Endothelial cell of umbilical vein (primary cell): ENCODE data around the gene LRFN2. TPM values are rescaled to one million over a fixed set of nuclear protein-coding genes. Genes with fewer than 3 reads are reported as not detected.

Experiments used
- BruUV-seq: library from RNA; stranded (reverse); fragments of 400-500 nt; replicated peaks from 2 replicates; lab custom pipeline; 2021; lab: Mats Ljungman, UMichigan
- CTCF ChIA-PET: fragments of 300-600, 350-600 bp; sonication (Branson Sonifier 250); formaldehyde crosslinking; loops from one replicate; lab custom pipeline; 2021; ENCODE audit warnings: antibody characterized with exemption, inconsistent platforms; lab: Charles Lee
- POLR2A ChIA-PET: fragments of 300-600, 350-600 bp; sonication (Branson Sonifier 250); formaldehyde crosslinking; loops from one replicate; lab custom pipeline; 2021; ENCODE audit warnings: antibody characterized with exemption, inconsistent platforms; lab: Charles Lee
- DNase-seq: peaks from one replicate; pipeline ENCODE4 v3.0.0-alpha.2; 2011; ENCODE audit warnings: low read depth, low spot score
- FAIRE-seq: peaks from 2 replicates; lab custom pipeline; 2011; peaks lifted over from hg19 to GRCh38; lab: Jason Lieb, UNC
- H2AFZ ChIP-seq: 2 replicates; pipeline ENCODE4 v1.6.0; 2012; ENCODE audit warnings: low read depth, low read length, control low read depth, inconsistent platforms
- H3K27ac ChIP-seq: 2 replicates; pipeline ENCODE4 v1.5.1; 2011; ENCODE audit warnings: low read depth, mild to moderate bottlenecking, control low read depth, low read length, moderate library complexity; ENCODE audit not compliant: insufficient read depth
- H3K27me3 ChIP-seq, 2 experiments: 2 replicates each; pipeline versions ENCODE4 v1.6.0 to v1.6.1; 2011; ENCODE audit warnings: low read length in 2 of 2, mixed read lengths in 1 of 2; ENCODE audit not compliant: control insufficient read depth in 2 of 2, insufficient read depth in 2 of 2
- H3K36me3 ChIP-seq, 2 experiments: 2 replicates in 1 of 2; 3 replicates in 1 of 2; pipeline ENCODE4 v1.5.1; 2011; ENCODE audit warnings: low read length in 2 of 2, mild to moderate bottlenecking in 1 of 2, moderate library complexity in 1 of 2; ENCODE audit not compliant: control insufficient read depth in 2 of 2, insufficient read depth in 2 of 2; ENCODE audit errors: extremely low read depth in 1 of 2
- H3K4me1 ChIP-seq: 3 replicates; pipeline ENCODE4 v1.5.1; 2011; ENCODE audit warnings: mild to moderate bottlenecking, low read length; ENCODE audit not compliant: control insufficient read depth, insufficient read depth; ENCODE audit errors: extremely low read depth
- H3K4me2 ChIP-seq: 2 replicates; pipeline ENCODE4 v1.6.1; 2011; ENCODE audit warnings: low read length, control low read depth, mixed read lengths; ENCODE audit not compliant: insufficient read depth
- H3K4me3 ChIP-seq, 3 experiments: fragments of 200-600 bp in 1 of 3; sonication (generic), shearing (Covaris generic) in 1 of 3; replicated peaks in 1 of 3; 2 replicates each; pipeline ENCODE4 v1.5.1; 2011 to 2016; ENCODE audit warnings: control low read depth in 3 of 3, low read length in 3 of 3, mild to moderate bottlenecking in 2 of 3, inconsistent platforms in 1 of 3, low read depth in 1 of 3, moderate library complexity in 1 of 3; ENCODE audit not compliant: insufficient read depth in 1 of 3
- H3K79me2 ChIP-seq: 2 replicates; pipeline ENCODE4 v1.6.0; 2012; ENCODE audit warnings: low read length, inconsistent platforms; ENCODE audit not compliant: control insufficient read depth, insufficient read depth
- H3K9ac ChIP-seq: replicated peaks from 2 replicates; pipeline ENCODE3; 2011; ENCODE audit warnings: low read length, control low read depth; ENCODE audit not compliant: insufficient read depth; ENCODE audit errors: extremely low read depth
- H3K9me1 ChIP-seq: replicated peaks from 3 replicates; pipeline ENCODE4 v1.6.0; 2011; ENCODE audit warnings: mild to moderate bottlenecking, low read length; ENCODE audit not compliant: control insufficient read depth, insufficient read depth; ENCODE audit errors: extremely low read depth
- H3K9me3 ChIP-seq: replicated peaks from 2 replicates; pipeline ENCODE4 v1.5.1; 2012; ENCODE audit warnings: low read length, inconsistent platforms; ENCODE audit not compliant: control insufficient read depth, insufficient read depth
- H4K20me1 ChIP-seq: replicated peaks from 2 replicates; pipeline ENCODE3; 2011; ENCODE audit warnings: mild to moderate bottlenecking, low read length; ENCODE audit not compliant: control insufficient read depth, insufficient read depth; ENCODE audit errors: extremely low read depth
- CTCF ChIP-seq, 2 donors: IDR thresholded peaks; 1 replicate in 1 of 2; 2 replicates in 1 of 2; pipeline ENCODE4 v1.5.1; 2011; ENCODE audit warnings: low read length in 2 of 2, mild to moderate bottlenecking in 2 of 2, moderate library complexity in 2 of 2, control low read depth in 1 of 2, inconsistent platforms in 1 of 2, low read depth in 1 of 2; ENCODE audit not compliant: insufficient read depth in 1 of 2; ENCODE audit errors: extremely low read depth in 1 of 2
- EZH2 ChIP-seq: IDR thresholded peaks from 2 replicates; pipeline ENCODE4 v1.6.1; 2012; ENCODE audit warnings: borderline replicate concordance, low read depth, mild to moderate bottlenecking, moderate library complexity, low read length, inconsistent platforms; ENCODE audit not compliant: severe bottlenecking
- FOS ChIP-seq: IDR thresholded peaks from 2 replicates; pipeline ENCODE4 v1.6.1; 2011; ENCODE audit warnings: mild to moderate bottlenecking, low read length, moderate library complexity, borderline replicate concordance; ENCODE audit not compliant: insufficient read depth
- GATA2 ChIP-seq: IDR thresholded peaks from 2 replicates; pipeline ENCODE4 v1.7.0; 2011; ENCODE audit warnings: low read depth, mild to moderate bottlenecking, moderate library complexity, mixed read lengths, low read length; ENCODE audit not compliant: insufficient read length, insufficient read depth
- JUN ChIP-seq: IDR thresholded peaks from 2 replicates; pipeline ENCODE4 v1.6.1; 2011; ENCODE audit warnings: borderline replicate concordance, low read depth; ENCODE audit not compliant: insufficient read length, insufficient read depth
- MAX ChIP-seq: IDR thresholded peaks from 2 replicates; pipeline ENCODE4 v1.6.1; 2011; ENCODE audit not compliant: insufficient read depth, insufficient read length
- MYC ChIP-seq: IDR thresholded peaks from one replicate; pipeline ENCODE4 v1.6.1; 2011; ENCODE audit warnings: mild to moderate bottlenecking, low read depth, low read length
- POLR2A ChIP-seq: IDR thresholded peaks from 2 replicates; pipeline ENCODE4 v1.6.1; 2012; ENCODE audit warnings: low read depth, mild to moderate bottlenecking, control low read depth, low read length
- POLR2AphosphoS5 ChIP-seq: IDR thresholded peaks from 2 replicates; pipeline ENCODE4 v1.6.1; 2012; ENCODE audit warnings: low read depth, mild to moderate bottlenecking, control low read depth, low read length, moderate library complexity; ENCODE audit not compliant: insufficient read depth
- dilution Hi-C: fragments of 300-500 bp; cut with MboI; formaldehyde crosslinking; loops from one replicate; pipeline ENCODE4 v1.15.0; 2019; ENCODE audit warnings: low sequenced_read_pairs; ENCODE audit not compliant: extremely low pct_ligation_motif_present
- intact Hi-C: fragments of 100-400 bp; cut with micrococcal nuclease; formaldehyde crosslinking; loops from one replicate; pipeline ENCODE4 v1.10.0; 2022
- polyA plus RNA-seq, 4 experiments: library from polyadenylated mRNA; depleted of rRNA in 3 of 4; stranded (reverse) in 3 of 4; unstranded in 1 of 4; fragments of >200 nt; gene quantifications; 2 replicates each; pipeline versions ENCODE4 v1.2.1 to v1.2.3, GENCODE V29; 2011 to 2012; ENCODE audit warnings: missing spikeins in 1 of 4
- total RNA-seq: library from RNA; stranded (reverse); gene quantifications from 2 replicates; pipeline ENCODE4 v1.2.3, GENCODE V29; 2021

The LRFN2 gene
- total and polyA plus RNA-seq, 2 donors (not counting 3 experiments of a cell fraction or from before 2014, with no cell fraction given): not detected

- DNase-seq (no peak), FAIRE-seq (no peak)
- Histone ChIP-seq H3K79me2 (no peaks in the 10 kb centered on the region), H3K27ac (no peak overlapping the region), H4K20me1 (no peaks in the 10 kb centered on the region), H2AFZ (no peak overlapping the region), H3K9ac (no peak overlapping the region), H3K9me3 (no peaks in the 10 kb centered on the region), H3K4me3 (no peak overlapping the region), H3K4me2 (no peak overlapping the region), H3K36me3 (no peaks in the 10 kb centered on the region), H3K4me1 (no peaks in the 10 kb centered on the region), H3K9me1 (no peaks in the 10 kb centered on the region), H3K27me3 (no peaks in the 10 kb centered on the region)
- intact Hi-C loops (no loop called here), dilution Hi-C loops (no loop called here)
- CTCF ChIA-PET: interaction anchor here (0.7 kb wide), 1 partner anchor 31 kb away, joined by 3 read pairs; no protein-coding TSS in a partner anchor
- POLR2A ChIA-PET: no interaction called here
- TF ChIP-seq POLR2A: no peak
- no peak for TF ChIP-seq MYC
- TF ChIP-seq JUN: no peak
- TF ChIP-seq POLR2AphosphoS5: no peak
- no TSS peak for BruUV-seq
Observed at GRCh38 chr6:40556881-40557280, 30.3 kb downstream of the LRFN2 start.

GRCh38 chr6:40556023-40556422 lies 31.1 kb downstream of the LRFN2 start:
- H3K9me1 ChIP-seq: no peaks in the 10 kb centered on the region
- no peak for FAIRE-seq
- no peak overlapping the region for H3K4me3 ChIP-seq
- no peak overlapping the region for H3K9ac ChIP-seq
- dilution Hi-C loops: no loop called here
- no peaks in the 10 kb centered on the region for H3K27me3 ChIP-seq
- no TSS peak for BruUV-seq
- intact Hi-C loops: no loop called here
- H3K9me3 ChIP-seq: no peaks in the 10 kb centered on the region
- no peaks in the 10 kb centered on the region for H4K20me1 ChIP-seq
- no peaks in the 10 kb centered on the region for H3K79me2 ChIP-seq
- POLR2A ChIA-PET: no interaction called here
- no peak overlapping the region for H3K27ac ChIP-seq
- H3K4me1 ChIP-seq: no peaks in the 10 kb centered on the region
- TF ChIP-seq GATA2 (no peak), CTCF (IDR thresholded peaks at IDR 0.05; ENCODE audit: extremely low read depth in 1 of 2, insufficient read depth in 1 of 2, low read depth in 1 of 2, low read length in 2 of 2) (no peak), POLR2AphosphoS5 (no peak), POLR2A (no peak), EZH2 (no peak), MAX (no peak), JUN (no peak), FOS (no peak), MYC (no peak)
- H2AFZ ChIP-seq: no peak overlapping the region
- no peak overlapping the region for H3K4me2 ChIP-seq
- CTCF ChIA-PET: interaction anchor here (1.1 kb wide), 1 partner anchor 31 kb away, joined by 3 read pairs; the partner anchor contains the start of gene LRFN2
- no peaks in the 10 kb centered on the region for H3K36me3 ChIP-seq
- no peak for DNase-seq
